GM21528 (cell line): ENCODE measurements around the gene CELF5.
"Not testable (repeated sequence)": the region's sequence is repeated elsewhere in the genome, so short reads cannot be mapped to it uniquely, and the experiment has no call there.

Source experiments
- ATAC-seq: cut with Tn5 transposase; IDR thresholded peaks from one replicate; pipeline ENCODE4 v1.9.1; 2021; ENCODE audit warnings: mild to moderate bottlenecking, moderate library complexity; ENCODE audit not compliant: unreplicated experiment, low FRiP score

CELF5 gene

GRCh38 chr19:3206216-3206953, 18.1 kb upstream of the CELF5 start:
- no peak for ATAC-seq

DNA sequence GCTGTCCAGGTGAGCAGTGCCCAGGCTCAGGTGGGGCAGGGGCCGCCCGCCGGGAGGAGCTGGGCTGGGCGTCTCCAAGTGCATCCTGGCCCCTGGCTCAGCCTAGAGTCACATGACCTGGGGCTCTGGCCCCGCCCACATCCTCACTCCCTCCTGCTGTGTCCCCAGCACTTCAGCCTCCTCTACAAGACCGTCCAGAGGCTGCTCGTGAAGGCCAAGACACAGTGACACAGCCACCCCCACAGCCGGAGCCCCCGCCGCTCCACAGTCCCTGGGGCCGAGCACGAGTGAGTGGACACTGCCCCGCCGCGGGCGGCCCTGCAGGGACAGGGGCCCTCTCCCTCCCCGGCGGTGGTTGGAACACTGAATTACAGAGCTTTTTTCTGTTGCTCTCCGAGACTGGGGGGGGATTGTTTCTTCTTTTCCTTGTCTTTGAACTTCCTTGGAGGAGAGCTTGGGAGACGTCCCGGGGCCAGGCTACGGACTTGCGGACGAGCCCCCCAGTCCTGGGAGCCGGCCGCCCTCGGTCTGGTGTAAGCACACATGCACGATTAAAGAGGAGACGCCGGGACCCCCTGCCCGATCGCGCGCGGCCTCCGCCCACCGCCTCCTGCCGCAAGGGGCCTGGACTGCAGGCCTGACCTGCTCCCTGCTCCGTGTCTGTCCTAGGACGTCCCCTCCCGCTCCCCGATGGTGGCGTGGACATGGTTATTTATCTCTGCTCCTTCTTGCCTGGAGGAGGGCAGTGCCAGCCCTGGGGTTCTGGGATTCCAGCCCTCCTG, 16.8 kb upstream of the CELF5 start:
- no peak for ATAC-seq

- ATAC-seq = no peak
Measured at GRCh38 chr19:3208317-3209207, 15.9 kb upstream of the CELF5 start.

- ATAC-seq = no peak
Measured at GRCh38 chr19:3210347-3211017, 14.0 kb upstream of the CELF5 start.

GRCh38 chr19:3211191-3211590, 13.3 kb upstream of the CELF5 start:
- no peak for ATAC-seq

GRCh38 chr19:3213159-3213558, 11.3 kb upstream of the CELF5 start:
- ATAC-seq = no peak

GRCh38 chr19:3216874-3217273, 7.6 kb upstream of the CELF5 start:
- ATAC-seq = no peak

- no peak for ATAC-seq
Measured at GRCh38 chr19:3220576-3220975, 3.9 kb upstream of the CELF5 start.

DNA sequence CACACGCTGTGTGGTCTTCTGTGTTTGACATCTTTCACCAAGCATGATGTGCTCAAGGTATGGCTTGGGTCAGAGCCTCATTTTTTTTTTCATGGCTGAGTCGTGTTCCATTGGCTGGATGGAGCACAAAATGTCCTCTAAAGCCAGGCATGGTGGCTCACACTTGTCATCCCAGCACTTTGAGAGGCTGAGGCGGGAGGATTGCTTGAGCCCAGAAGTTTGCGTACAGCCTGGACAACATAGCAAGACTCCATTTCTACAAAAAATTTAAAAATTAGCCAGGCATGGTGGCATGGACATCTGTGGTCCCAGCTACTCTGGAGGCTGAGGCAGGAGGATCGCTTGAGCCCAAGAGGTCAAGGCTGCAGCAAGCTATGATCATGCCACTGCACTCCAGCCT, 2.9 kb upstream of the CELF5 start:
- not testable (repeated sequence) for ATAC-seq

DNA sequence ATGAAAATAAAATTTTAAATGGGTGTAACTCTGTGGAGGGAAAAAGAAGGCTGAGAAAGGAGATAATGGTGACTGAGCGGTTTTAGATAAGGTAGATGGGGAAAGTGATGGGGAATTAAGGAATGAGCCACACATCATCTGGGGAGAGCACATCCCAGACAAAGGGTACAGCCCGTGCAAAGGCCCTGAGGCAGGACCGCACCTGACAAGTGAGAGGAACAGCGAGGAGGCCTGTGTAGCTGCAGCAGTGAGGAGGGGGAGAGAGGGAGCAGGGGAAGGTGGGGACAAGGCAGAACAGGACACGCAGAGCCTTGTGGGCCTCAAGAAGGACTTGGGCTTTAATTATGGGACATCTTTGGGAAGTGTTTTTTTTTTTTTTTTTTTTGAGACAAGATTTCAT, 1.8 kb upstream of the CELF5 start:
- no peak for ATAC-seq

DNA sequence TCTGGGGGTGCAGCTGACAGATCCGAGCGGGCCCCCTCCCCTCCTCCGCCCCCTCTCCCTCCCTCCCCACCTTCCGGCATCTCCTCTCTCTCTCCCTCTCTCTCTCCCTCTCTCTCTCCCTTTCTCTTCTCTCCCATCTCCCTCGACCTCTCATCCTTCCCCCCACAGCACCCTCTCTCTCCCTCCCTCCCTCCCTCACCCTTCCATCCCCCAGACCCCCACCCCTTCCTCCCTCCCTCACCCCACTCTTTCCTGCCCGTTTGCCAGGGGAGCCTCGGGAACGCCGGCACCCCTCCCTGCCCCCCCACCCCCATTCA, 666 bp downstream of the CELF5 start:
- no peak for ATAC-seq

DNA sequence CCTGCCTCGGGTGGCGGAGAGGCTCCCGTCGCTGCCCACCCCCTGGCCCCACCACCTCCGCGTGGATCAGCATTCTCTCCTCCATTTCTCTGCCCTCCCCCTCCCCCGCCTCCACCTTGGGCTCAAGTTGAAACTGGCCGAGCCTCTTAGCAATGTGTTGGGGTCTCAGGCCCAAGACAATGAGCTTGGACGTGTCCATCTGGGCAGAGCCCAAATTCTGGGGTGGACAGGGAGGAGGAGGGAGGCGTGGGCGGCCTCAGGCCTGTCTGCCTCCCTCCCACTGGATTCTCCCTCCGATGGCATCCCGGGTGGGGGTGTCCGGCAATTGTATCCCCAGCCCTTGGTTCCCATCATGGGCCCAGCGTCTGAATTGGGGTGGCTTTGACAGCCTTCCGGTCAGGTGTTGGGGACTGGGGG, 1.2 kb downstream of the CELF5 start:
- no peak for ATAC-seq

- ATAC-seq = no peak
Measured at GRCh38 chr19:3227054-3227626, 2.7 kb downstream of the CELF5 start.

- ATAC-seq = no peak
Measured at GRCh38 chr19:3229346-3229743, 4.9 kb downstream of the CELF5 start.

DNA sequence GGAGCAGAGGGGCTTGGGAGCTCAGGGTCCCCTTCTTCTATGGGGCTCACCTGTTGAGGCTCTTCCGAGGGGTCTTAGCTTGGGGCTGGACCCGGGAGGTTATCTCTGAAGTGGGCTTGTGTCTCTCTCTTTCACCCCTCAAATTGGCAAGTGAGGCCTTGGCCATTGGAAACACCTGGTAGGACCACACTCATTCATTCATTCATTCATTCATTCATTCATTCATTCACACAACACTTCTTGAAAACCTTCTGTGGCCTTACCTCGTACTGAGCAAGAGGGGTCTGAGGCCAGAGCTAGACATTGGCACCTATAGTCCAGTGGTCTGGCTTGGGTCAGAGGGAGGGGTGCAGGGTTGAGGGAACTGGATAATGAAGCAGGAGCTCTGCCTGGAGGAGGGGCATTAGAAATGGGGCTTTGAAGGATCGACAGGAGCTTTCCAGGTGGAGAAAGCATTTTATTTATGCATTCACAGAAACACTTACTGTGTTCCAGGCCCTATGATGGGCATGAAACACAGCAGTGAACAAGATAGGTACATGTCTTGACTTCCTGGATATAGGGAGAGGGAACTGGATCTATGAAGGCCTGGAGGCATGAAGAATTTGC, 5.5 kb downstream of the CELF5 start:
- ATAC-seq = no peak

DNA sequence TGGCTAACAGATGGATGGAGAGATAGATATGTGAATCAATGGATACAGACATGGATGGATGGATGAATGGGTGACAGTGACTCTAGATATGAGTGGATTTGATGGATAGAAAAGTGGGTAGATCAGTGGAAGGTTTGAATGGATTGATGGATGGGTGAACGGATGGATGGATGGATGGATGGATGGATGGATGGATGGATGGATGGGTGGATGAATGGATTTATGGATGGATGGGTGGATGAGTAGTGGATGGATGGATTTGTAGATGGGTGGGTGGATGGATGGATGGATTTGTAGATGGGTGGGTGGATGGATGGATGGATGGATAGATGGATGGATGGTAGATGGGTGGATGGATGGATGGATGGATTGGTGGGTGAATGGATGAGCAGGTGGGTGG, 6.8 kb downstream of the CELF5 start:
- no peak for ATAC-seq

DNA sequence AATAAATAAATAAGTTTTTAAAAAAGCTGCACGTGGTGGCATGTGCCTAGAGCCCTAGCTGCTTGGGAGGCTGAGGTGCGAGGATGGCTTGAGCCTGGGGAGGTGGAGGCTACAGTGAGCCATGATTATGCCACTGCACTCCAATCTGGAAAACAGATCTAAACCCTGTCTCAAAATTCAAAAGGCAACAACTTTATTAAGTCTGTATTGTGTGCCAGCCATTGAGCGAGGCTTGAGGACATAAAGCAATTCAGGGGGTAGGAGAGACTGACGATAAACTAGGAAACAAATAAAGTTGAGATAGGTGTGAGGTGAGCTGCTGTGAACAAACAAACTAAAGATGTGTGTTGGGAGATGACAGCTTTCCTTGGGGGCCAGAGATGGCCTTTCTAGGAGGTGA, 8.7 kb downstream of the CELF5 start:
- ATAC-seq = no peak

- ATAC-seq = no peak
Measured at GRCh38 chr19:3233831-3234230, 9.4 kb downstream of the CELF5 start.

DNA sequence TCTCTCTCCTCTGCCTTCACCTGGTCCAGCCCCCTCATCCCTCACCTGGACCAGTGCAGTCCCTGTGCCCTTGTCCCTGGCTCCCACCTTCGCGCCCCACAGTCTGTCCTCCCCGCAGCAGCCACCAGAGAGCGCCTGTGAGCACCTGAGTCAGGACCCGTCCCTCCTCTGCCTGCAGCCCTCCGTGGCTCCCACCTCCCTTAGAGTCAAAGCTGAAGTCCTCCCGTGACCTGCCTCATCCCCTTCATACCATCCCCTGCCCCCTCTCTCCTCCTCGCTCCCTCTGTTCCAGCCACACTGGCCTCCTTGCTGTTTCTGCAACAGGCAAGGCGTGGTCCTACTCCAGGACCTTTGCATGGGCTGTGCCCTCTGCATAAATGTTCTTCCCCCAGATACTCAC, 10.3 kb downstream of the CELF5 start:
- no peak for ATAC-seq

DNA sequence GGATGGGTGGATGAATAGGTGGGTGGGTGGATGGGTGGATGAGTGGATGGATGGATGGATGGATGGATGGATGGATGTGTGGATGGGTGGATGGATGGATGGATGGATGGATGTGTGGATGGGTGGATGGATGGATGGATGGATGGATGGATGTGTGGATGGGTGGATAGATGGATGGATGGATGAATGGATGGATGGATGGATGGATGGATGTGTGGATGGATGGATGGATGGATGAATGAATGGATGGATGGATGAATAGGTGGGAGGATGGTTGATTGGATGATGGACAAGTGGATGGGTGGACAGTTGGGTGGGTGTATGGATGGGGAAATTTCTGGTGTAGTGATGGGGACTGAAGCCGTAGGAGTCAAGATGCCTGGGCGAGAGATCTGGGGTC, 11.1 kb downstream of the CELF5 start:
- ATAC-seq = not testable (repeated sequence)
